Kidney epithelial cell (primary cell): ENCODE results near the gene ANKRD9. TPM values are rescaled to one million over a fixed set of nuclear protein-coding genes. Genes with fewer than 3 reads are reported as not detected.

Experiments
- DNase-seq: peaks from one replicate; pipeline ENCODE4 v3.0.0-alpha.2; 2010; ENCODE audit warnings: low read depth
- H3K27me3 ChIP-seq: 2 replicates; pipeline ENCODE4 v1.6.0; 2011; ENCODE audit warnings: low read length; ENCODE audit not compliant: control insufficient read depth, insufficient read depth
- H3K36me3 ChIP-seq: 2 replicates; pipeline ENCODE4 v1.5.1; 2011; ENCODE audit warnings: low read length; ENCODE audit not compliant: control insufficient read depth, insufficient read depth
- H3K4me3 ChIP-seq: 2 replicates; pipeline ENCODE4 v1.5.1; 2011; ENCODE audit warnings: low read depth, mild to moderate bottlenecking, control low read depth, low read length
- CTCF ChIP-seq: IDR thresholded peaks from 2 replicates; pipeline ENCODE4 v1.5.1; 2011; ENCODE audit warnings: mild to moderate bottlenecking, moderate library complexity, low read length, control low read depth, inconsistent platforms; ENCODE audit not compliant: insufficient read depth, poor library complexity, severe bottlenecking
- total RNA-seq: library from RNA; depleted of rRNA; stranded (reverse); fragments of >200 nt; gene quantifications from 2 replicates; pipeline ENCODE4 v1.2.3, GENCODE V29; 2015

Gene ANKRD9
- total RNA-seq, 1 donor from 2014 or later: 35.6 TPM

GRCh38 chr14:102504328-102504999 lies 5.1 kb downstream of the ANKRD9 start:
- H3K4me3 ChIP-seq: no peak overlapping the region
- no peak for DNase-seq
- H3K27me3 ChIP-seq: no peaks in the 10 kb centered on the region
- no peaks in the 10 kb centered on the region for H3K36me3 ChIP-seq
- no peak for TF ChIP-seq CTCF

GRCh38 chr14:102503641-102504327 lies 5.8 kb downstream of the ANKRD9 start:
- Histone ChIP-seq H3K36me3 (no peaks in the 10 kb centered on the region), H3K27me3 (no peaks in the 10 kb centered on the region), H3K4me3 (no peak overlapping the region)
- no peak for DNase-seq
- no peak for TF ChIP-seq CTCF

DNA sequence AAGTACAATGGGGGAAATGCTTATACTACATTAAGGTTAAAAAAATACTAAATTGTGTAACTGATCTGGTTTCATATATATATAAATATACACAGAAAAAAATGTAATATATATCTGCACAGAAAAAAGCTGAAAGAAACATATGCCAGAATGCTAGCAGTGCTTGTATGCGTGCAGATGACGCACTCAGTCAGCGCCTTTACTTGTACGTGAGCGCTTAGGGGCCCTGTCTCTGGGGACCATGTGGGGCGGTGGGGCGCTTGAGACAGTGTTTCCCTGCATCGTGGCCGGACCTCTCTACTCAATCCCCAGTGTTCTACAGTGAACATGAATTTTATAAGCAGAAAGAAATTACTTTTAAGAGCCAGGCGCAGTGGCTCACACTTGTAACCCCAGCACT lies 7.0 kb downstream of the ANKRD9 start:
- no peak for DNase-seq
- Histone ChIP-seq H3K4me3 (no peak overlapping the region), H3K36me3 (no peaks in the 10 kb centered on the region), H3K27me3 (no peaks in the 10 kb centered on the region)
- TF ChIP-seq CTCF: no peak

GRCh38 chr14:102501751-102502315 lies 7.7 kb downstream of the ANKRD9 start:
- Histone ChIP-seq H3K4me3 (no peak overlapping the region), H3K27me3 (no peaks in the 10 kb centered on the region), H3K36me3 (no peaks in the 10 kb centered on the region)
- DNase-seq: no peak
- no peak for TF ChIP-seq CTCF

- no peak for TF ChIP-seq CTCF
- no peak for DNase-seq
- no peaks in the 10 kb centered on the region for H3K27me3 ChIP-seq
- no peak overlapping the region for H3K4me3 ChIP-seq
- H3K36me3 ChIP-seq: no peaks in the 10 kb centered on the region
Observed at GRCh38 chr14:102500713-102501112, 8.9 kb downstream of the ANKRD9 start.
